LNCAP (cell line): Measurements from ENCODE around the gene RBX1.

Experiments
- CTCF ChIP-seq: fragments of 450-650 bp; IDR thresholded peaks from 2 replicates; pipeline ENCODE4 v1.5.1; 2017; ENCODE audit warnings: mild to moderate bottlenecking

Gene RBX1

GRCh38 chr22:40997520-40997919, 46.3 kb downstream of the RBX1 start:
- TF ChIP-seq CTCF: no peak

GRCh38 chr22:41000040-41000565, 48.9 kb downstream of the RBX1 start:
- TF ChIP-seq CTCF: no peak

GRCh38 chr22:41000941-41001721, 50.0 kb downstream of the RBX1 start:
- no peak for TF ChIP-seq CTCF

GRCh38 chr22:41001722-41002122, 50.5 kb downstream of the RBX1 start:
- no peak for TF ChIP-seq CTCF

- no peak for TF ChIP-seq CTCF
Observed at GRCh38 chr22:41003066-41003465, 51.9 kb downstream of the RBX1 start.

GRCh38 chr22:41003976-41004375, 52.8 kb downstream of the RBX1 start:
- no peak for TF ChIP-seq CTCF

- no peak for TF ChIP-seq CTCF
Observed at GRCh38 chr22:41009222-41009948, 58.2 kb downstream of the RBX1 start.
